Raji (cell line): ENCODE data around the gene APBB2.

Experiments used
- POLR2A ChIP-seq: IDR thresholded peaks from 2 replicates; pipeline ENCODE4 v1.6.1; 2011; ENCODE audit warnings: low read depth, low read length, control low read depth; ENCODE audit not compliant: insufficient read depth

Gene APBB2

GRCh38 chr4:40845154-40845835 lies 369.0 kb downstream of the APBB2 start:
- TF ChIP-seq POLR2A: no peak

GRCh38 chr4:40844261-40844660 lies 370.1 kb downstream of the APBB2 start:
- TF ChIP-seq POLR2A: no peak

GRCh38 chr4:40843696-40844095 lies 370.6 kb downstream of the APBB2 start:
- TF ChIP-seq POLR2A: no peak

- TF ChIP-seq POLR2A: no peak
Observed at GRCh38 chr4:40842725-40843423, 371.5 kb downstream of the APBB2 start.

- TF ChIP-seq POLR2A: no peak
Observed at GRCh38 chr4:40842318-40842717, 372.0 kb downstream of the APBB2 start.

- TF ChIP-seq POLR2A: no peak
Observed at GRCh38 chr4:40840985-40841571, 373.3 kb downstream of the APBB2 start.

- TF ChIP-seq POLR2A: no peak
Observed at GRCh38 chr4:40840255-40840984, 373.9 kb downstream of the APBB2 start.

- no peak for TF ChIP-seq POLR2A
Observed at GRCh38 chr4:40838742-40839141, 375.6 kb downstream of the APBB2 start.

GRCh38 chr4:40837094-40837870 lies 377.1 kb downstream of the APBB2 start:
- TF ChIP-seq POLR2A: no peak

- TF ChIP-seq POLR2A: no peak
Observed at GRCh38 chr4:40833212-40833611, 381.1 kb downstream of the APBB2 start.

- TF ChIP-seq POLR2A: no peak
Observed at GRCh38 chr4:40832175-40832574, 382.2 kb downstream of the APBB2 start.

GRCh38 chr4:40831146-40831907 lies 383.0 kb downstream of the APBB2 start:
- no peak for TF ChIP-seq POLR2A

- no peak for TF ChIP-seq POLR2A
Observed at GRCh38 chr4:40829586-40829985, 384.8 kb downstream of the APBB2 start.

GRCh38 chr4:40828661-40829060 lies 385.7 kb downstream of the APBB2 start:
- TF ChIP-seq POLR2A: no peak
